GM18858 (cell line): Measurements from ENCODE around the gene CCDC191.

Experiments
- ATAC-seq: cut with Tn5 transposase; IDR thresholded peaks from one replicate; pipeline ENCODE4 v1.9.1; 2021; ENCODE audit not compliant: unreplicated experiment

The CCDC191 gene

GRCh38 chr3:114056130-114057010, at the start of gene CCDC191, which contains the start of gene QTRT2:
CCDC191 (minus strand) TSS chr3:114056526; CDS start chr3:114056466, 60 bp downstream.
QTRT2 (plus strand) TSS chr3:114056737; CDS start chr3:114065258, 8,521 bp downstream.
- ATAC-seq = peak; percentile 93

- ATAC-seq = no peak
Measured at GRCh38 chr3:114104414-114104813, 48.1 kb upstream of the CCDC191 start.

GRCh38 chr3:114103858-114104257, 47.5 kb upstream of the CCDC191 start:
- ATAC-seq = no peak

- ATAC-seq = no peak
Measured at GRCh38 chr3:114103181-114103580, 46.9 kb upstream of the CCDC191 start.

GRCh38 chr3:114101101-114101500, 44.8 kb upstream of the CCDC191 start:
- no peak for ATAC-seq

- ATAC-seq = no peak
Measured at GRCh38 chr3:114095796-114096195, 39.5 kb upstream of the CCDC191 start.

GRCh38 chr3:114093596-114093995, 37.3 kb upstream of the CCDC191 start:
- no peak for ATAC-seq

- ATAC-seq = no peak
Measured at GRCh38 chr3:114093016-114093380, 36.7 kb upstream of the CCDC191 start.

GRCh38 chr3:114092151-114093015, 36.1 kb upstream of the CCDC191 start:
- ATAC-seq = no peak

GRCh38 chr3:114089675-114090074, 33.3 kb upstream of the CCDC191 start:
- ATAC-seq = no peak

- ATAC-seq = no peak
Measured at GRCh38 chr3:114086356-114086755, 30.0 kb upstream of the CCDC191 start.

- no peak for ATAC-seq
Measured at GRCh38 chr3:114083112-114083511, 26.8 kb upstream of the CCDC191 start.

GRCh38 chr3:114081037-114081436, 24.7 kb upstream of the CCDC191 start:
- ATAC-seq = no peak

GRCh38 chr3:114080201-114080600, 23.9 kb upstream of the CCDC191 start:
- ATAC-seq = no peak

GRCh38 chr3:114079761-114080160, 23.4 kb upstream of the CCDC191 start:
- ATAC-seq = no peak

- ATAC-seq = no peak
Measured at GRCh38 chr3:114078126-114078525, 21.8 kb upstream of the CCDC191 start.

GRCh38 chr3:114076711-114077110, 20.4 kb upstream of the CCDC191 start:
- no peak for ATAC-seq

GRCh38 chr3:114071786-114072185, 15.5 kb upstream of the CCDC191 start:
- ATAC-seq = no peak

- ATAC-seq = no peak
Measured at GRCh38 chr3:114068336-114068735, 12.0 kb upstream of the CCDC191 start.

GRCh38 chr3:114067804-114068203, 11.5 kb upstream of the CCDC191 start:
- ATAC-seq = no peak

GRCh38 chr3:114060906-114061655, 4.8 kb upstream of the CCDC191 start:
- ATAC-seq = no peak
